ENCODE results near the gene WDFY3. TPM values are rescaled to one million over a fixed set of nuclear protein-coding genes. Genes with fewer than 3 reads are reported as not detected.

Gene WDFY3
- total and polyA plus RNA-seq, 7 donors: 3.2 to 54.2 (median 38.2) TPM

DNA sequence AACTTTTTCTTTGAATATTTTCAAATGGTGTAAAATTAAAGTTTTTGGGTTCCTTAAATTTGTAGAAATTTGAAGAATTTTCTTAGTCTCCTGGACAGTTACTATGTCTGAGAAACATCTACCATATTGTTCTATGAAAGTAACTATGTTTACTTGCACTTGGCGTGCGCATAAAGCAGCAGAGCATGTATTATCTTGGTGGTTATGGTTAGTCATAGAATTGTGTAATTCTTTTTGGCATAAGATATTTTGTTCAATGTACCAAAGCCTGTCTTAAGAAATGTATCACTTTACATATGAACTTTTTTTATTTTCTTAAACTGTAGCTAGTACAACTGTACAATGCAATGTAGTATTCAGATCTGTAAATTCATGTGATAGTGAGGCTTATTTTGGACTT is 334.4 kb downstream of the WDFY3 start:
- H3K27me3 ChIP-seq (ENCODE audit: insufficient read depth in 3 of 3, low read length in 2 of 3): no peaks in the 10 kb centered on the region
- no peaks in the 10 kb centered on the region for H3K4me1 ChIP-seq
- DNase-seq (no peak), ATAC-seq (no peak)
- H3K27ac ChIP-seq: no peak overlapping the region
- H3K4me3 ChIP-seq: no peak overlapping the region
- 91 to 95% (median 94%) methylated on average over 2 of the region's 2 CpGs for WGBS, 3 donors
- intact Hi-C loops (cut with DNase I): no loop called here
- H3K9me3 ChIP-seq: no peaks in the 10 kb centered on the region
- no peak for TF ChIP-seq CTCF (IDR thresholded peaks at IDR 0.05)
- H3K36me3 ChIP-seq (ENCODE audit: insufficient read depth in 1 of 2, low read depth in 1 of 2): no peaks in the 10 kb centered on the region

DNA sequence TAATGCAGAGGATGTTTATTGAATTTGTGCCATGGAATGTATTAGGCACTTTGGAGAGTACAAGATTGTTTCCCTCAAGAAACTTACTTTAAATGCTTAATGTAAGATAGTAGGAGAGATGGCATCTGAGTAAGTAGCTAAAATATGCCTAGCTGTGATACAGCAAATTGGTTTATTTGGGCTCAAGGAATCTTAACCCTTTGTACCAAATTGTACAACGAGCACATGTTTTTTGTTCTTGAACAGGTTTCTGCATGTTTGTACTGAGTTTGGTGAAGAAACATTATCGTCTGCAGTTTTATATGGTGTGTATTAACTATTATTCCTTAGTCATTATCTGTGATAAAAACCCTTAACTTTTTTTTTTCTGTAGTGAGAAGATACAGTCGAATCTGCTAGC is 334.9 kb downstream of the WDFY3 start:
- TF ChIP-seq CTCF (IDR thresholded peaks at IDR 0.05): no peak
- intact Hi-C loops (cut with DNase I): no loop called here
- H3K9me3 ChIP-seq: no peaks in the 10 kb centered on the region
- H3K27ac ChIP-seq: no peak overlapping the region
- H3K4me3 ChIP-seq: no peak overlapping the region
- H3K4me1 ChIP-seq: no peaks in the 10 kb centered on the region
- H3K36me3 ChIP-seq (ENCODE audit: insufficient read depth in 1 of 2, low read depth in 1 of 2): no peaks in the 10 kb centered on the region
- H3K27me3 ChIP-seq (ENCODE audit: insufficient read depth in 3 of 3, low read length in 2 of 3): no peaks in the 10 kb centered on the region
- DNase-seq (no peak), ATAC-seq (no peak)
- WGBS, 3 donors: 73 to 83% (median 82%) methylated on average over 3 of the region's 3 CpGs

GRCh38 chr4:84626673-84627072 is 339.8 kb downstream of the WDFY3 start:
- intact Hi-C loops (cut with DNase I): no loop called here
- Histone ChIP-seq H3K27me3 (ENCODE audit: insufficient read depth in 3 of 3, low read length in 2 of 3) (no peaks in the 10 kb centered on the region), H3K9me3 (no peaks in the 10 kb centered on the region), H3K4me1 (no peaks in the 10 kb centered on the region), H3K27ac (no peak overlapping the region), H3K4me3 (no peak overlapping the region), H3K36me3 (ENCODE audit: insufficient read depth in 1 of 2, low read depth in 1 of 2) (no peaks in the 10 kb centered on the region)
- ATAC-seq (no peak), DNase-seq (no peak)
- no peak for TF ChIP-seq CTCF (IDR thresholded peaks at IDR 0.05)
- WGBS, 3 donors: 91 to 97% (median 94%) methylated on average over 5 of the region's 5 CpGs

DNA sequence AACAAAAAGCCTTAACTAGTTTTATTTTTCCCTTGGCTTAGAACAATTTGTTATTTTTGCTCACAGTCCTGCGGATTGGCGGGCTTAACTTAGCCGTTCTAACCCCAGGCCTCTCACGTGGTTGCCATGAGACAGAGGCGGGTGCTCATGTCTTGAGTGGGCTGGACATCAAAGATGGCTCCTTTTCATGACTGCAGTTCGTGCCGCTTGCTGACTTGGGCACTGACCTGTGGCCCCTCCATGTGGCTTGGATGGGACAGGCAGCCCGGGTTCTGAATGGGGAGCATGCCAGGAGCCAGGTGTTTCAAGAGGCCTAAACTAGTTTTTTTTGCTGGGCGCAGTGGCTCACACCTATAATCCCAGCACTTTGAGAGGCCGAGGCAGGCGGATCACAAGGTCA is 342.8 kb downstream of the WDFY3 start:
- no peak for TF ChIP-seq CTCF (IDR thresholded peaks at IDR 0.05)
- no peak overlapping the region for H3K27ac ChIP-seq
- intact Hi-C loops (cut with DNase I): no loop called here
- no peaks in the 10 kb centered on the region for H3K36me3 ChIP-seq (ENCODE audit: insufficient read depth in 1 of 2, low read depth in 1 of 2)
- H3K9me3 ChIP-seq: no peaks in the 10 kb centered on the region
- DNase-seq (no peak), ATAC-seq (no peak)
- H3K4me1 ChIP-seq: no peaks in the 10 kb centered on the region
- H3K4me3 ChIP-seq: no peak overlapping the region
- WGBS, 3 donors: 93 to 94% (median 94%) methylated on average over 11 of the region's 11 CpGs
- no peaks in the 10 kb centered on the region for H3K27me3 ChIP-seq (ENCODE audit: insufficient read depth in 3 of 3, low read length in 2 of 3)

GRCh38 chr4:84622959-84623358 is 343.5 kb downstream of the WDFY3 start:
- WGBS, 3 donors: 60 to 68% (median 67%) methylated on average over 1 of the region's 1 CpG
- H3K9me3 ChIP-seq: no peaks in the 10 kb centered on the region
- ATAC-seq: no peak
- no peaks in the 10 kb centered on the region for H3K36me3 ChIP-seq (ENCODE audit: insufficient read depth in 1 of 2, low read depth in 1 of 2)
- H3K4me3 ChIP-seq: no peak overlapping the region
- H3K27ac ChIP-seq: no peak overlapping the region
- intact Hi-C loops (cut with DNase I): no loop called here
- DNase-seq: no peak
- TF ChIP-seq CTCF (IDR thresholded peaks at IDR 0.05): no peak
- no peaks in the 10 kb centered on the region for H3K27me3 ChIP-seq (ENCODE audit: insufficient read depth in 3 of 3, low read length in 2 of 3)
- no peaks in the 10 kb centered on the region for H3K4me1 ChIP-seq

All from psoas muscle (tissue), 8 donors.